Measurements from ENCODE around the gene FOXS1.

GRCh38 chr20:31837896-31838397 is 7.5 kb downstream of the FOXS1 start:
- TF ChIP-seq POLR2A (IDR thresholded peaks at IDR 0.05) = no peak
- TF ChIP-seq, protein P1, sequence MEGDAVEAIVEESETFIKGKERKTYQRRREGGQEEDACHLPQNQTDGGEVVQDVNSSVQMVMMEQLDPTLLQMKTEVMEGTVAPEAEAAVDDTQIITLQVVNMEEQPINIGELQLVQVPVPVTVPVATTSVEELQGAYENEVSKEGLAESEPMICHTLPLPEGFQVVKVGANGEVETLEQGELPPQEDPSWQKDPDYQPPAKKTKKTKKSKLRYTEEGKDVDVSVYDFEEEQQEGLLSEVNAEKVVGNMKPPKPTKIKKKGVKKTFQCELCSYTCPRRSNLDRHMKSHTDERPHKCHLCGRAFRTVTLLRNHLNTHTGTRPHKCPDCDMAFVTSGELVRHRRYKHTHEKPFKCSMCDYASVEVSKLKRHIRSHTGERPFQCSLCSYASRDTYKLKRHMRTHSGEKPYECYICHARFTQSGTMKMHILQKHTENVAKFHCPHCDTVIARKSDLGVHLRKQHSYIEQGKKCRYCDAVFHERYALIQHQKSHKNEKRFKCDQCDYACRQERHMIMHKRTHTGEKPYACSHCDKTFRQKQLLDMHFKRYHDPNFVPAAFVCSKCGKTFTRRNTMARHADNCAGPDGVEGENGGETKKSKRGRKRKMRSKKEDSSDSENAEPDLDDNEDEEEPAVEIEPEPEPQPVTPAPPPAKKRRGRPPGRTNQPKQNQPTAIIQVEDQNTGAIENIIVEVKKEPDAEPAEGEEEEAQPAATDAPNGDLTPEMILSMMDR (IDR thresholded peaks at IDR 0.05) = no peak

All from esophagus squamous epithelium (tissue), 4 donors.